HG02798 (cell line): ENCODE results near the gene PTPRN2.
"Not testable (repeated sequence)": the region's sequence is repeated elsewhere in the genome, so short reads cannot be mapped to it uniquely, and the experiment has no call there.

Experiments
- ATAC-seq: cut with Tn5 transposase; IDR thresholded peaks from one replicate; pipeline ENCODE4 v1.9.1; 2021; ENCODE audit warnings: mild to moderate bottlenecking; ENCODE audit not compliant: unreplicated experiment, poor library complexity

PTPRN2 gene

GRCh38 chr7:157506268-157506667 lies 1081.4 kb downstream of the PTPRN2 start:
- ATAC-seq: no peak

DNA sequence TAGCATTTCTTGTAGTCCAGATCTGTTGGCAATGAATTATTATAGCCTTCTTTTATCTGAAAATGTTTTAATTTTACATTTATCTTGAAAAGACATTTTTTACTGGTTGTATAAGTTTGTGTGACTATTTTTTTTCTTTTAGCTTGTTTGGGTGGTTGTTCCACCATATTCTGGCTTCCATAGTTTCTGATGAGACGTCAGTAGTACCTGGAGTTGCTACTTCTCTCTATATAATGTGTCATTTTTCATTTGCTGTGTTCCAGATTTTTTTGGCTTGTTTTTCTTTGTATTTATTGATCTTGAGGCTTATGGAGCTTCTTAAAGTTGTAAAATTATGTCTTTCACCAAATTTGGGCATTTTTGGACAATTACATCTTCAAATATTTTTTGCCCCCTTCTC lies 1082.0 kb downstream of the PTPRN2 start:
- ATAC-seq: no peak

DNA sequence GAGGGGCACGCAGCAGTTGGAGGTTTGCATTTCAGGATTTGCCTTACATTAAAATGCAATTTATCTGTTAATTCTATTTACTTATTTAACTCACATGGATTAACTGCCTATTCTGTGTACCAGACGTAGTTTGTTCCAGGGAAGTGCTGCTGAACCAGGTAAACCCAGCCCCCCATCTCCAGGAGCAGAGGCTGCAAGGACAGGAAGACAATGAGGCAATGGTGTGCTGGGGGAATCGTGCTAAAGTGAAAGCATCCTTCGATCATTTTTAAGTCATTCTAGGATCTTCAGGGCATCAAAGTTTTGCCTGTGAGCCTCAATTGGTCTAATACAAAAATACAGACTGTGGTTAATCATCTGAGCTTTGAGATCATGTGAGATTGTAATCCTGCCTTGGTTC lies 1084.4 kb downstream of the PTPRN2 start:
- ATAC-seq: no peak

- ATAC-seq: no peak
Measured at GRCh38 chr7:157502701-157503111, 1084.9 kb downstream of the PTPRN2 start.

DNA sequence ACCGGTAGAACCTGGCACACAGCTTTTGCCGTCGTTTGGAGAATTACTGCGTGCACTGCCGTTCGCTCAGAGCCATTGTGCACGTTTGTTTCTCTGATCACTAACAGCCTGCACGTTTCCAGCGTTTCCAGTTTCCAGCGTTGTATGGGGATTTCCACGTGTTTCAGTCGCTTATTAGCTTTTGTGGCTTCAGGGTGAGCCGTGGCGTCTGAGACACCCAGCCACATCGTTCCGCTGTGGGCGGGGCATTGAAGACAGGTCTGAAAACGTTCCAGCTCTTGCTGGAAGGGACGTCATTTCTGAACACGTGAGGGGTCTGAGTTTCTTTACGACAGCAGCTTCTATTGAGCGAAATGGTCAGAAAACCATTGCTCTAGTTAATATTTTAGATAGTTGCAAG lies 1086.0 kb downstream of the PTPRN2 start:
- ATAC-seq: no peak

DNA sequence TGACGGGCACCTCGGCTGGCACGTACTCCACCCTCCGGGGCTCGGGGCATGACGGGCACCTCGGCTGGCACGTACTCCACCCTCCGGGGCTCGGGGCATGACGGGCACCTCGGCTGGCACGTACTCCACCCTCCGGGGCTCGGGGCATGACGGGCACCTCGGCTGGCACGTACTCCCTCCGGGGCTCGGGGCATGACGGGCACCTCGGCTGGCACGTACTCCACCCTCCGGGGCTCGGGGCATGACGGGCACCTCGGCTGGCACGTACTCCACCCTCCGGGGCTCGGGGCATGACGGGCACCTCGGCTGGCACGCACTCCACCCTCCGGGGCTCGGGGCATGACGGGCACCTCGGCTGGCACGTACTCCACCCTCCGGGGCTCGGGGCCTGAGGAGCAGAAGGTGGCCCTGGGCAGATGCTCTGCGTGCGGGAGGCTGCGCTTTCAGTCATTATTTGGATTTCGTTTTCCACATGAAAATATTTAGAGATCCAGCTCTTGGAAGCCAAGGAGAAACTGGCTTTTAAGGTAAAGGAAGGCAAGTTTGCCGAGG lies 1086.6 kb downstream of the PTPRN2 start:
- not testable (repeated sequence) for ATAC-seq

- ATAC-seq: no peak
Measured at GRCh38 chr7:157500171-157500960, 1087.3 kb downstream of the PTPRN2 start.

DNA sequence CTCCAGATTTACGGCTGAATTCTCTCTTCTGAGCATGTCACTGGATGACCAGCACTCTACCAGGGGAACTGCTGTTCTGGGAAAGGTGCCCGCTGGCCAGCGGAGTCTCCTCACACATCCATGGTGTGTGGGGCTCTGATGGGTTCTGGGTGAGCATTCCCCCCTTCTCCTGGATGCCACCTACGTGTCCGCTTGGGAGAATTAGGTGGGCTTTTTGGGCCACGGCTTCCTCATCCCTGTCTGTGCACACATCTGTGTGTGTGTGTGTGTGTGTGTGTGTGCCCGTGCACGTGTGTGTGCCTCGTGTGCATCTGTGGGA lies 1087.8 kb downstream of the PTPRN2 start:
- ATAC-seq: no peak

- no peak for ATAC-seq
Measured at GRCh38 chr7:157499121-157499834, 1088.3 kb downstream of the PTPRN2 start.

GRCh38 chr7:157498657-157499056 lies 1089.0 kb downstream of the PTPRN2 start:
- no peak for ATAC-seq

- ATAC-seq: no peak
Measured at GRCh38 chr7:157497744-157498651, 1089.6 kb downstream of the PTPRN2 start.

DNA sequence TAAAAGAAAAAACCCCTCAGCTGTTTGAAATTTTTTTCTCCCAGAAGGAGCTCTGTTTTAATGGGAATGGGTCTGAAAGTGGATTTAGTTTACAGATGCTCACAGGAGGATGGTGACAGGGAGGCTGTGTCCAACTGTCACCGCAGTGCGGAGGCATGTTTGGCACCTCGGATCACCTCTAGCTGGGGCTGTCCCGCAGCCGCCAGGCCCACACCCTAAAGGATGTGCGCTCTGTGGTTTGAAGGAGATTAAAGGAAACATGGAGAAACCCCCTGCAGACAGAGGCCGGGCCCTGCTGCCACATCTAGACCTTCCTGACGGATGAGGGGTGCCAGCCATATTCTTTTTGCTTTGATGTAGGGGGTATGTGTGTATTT lies 1090.3 kb downstream of the PTPRN2 start:
- ATAC-seq: no peak

GRCh38 chr7:157496416-157497275 lies 1091.0 kb downstream of the PTPRN2 start:
- ATAC-seq: no peak

DNA sequence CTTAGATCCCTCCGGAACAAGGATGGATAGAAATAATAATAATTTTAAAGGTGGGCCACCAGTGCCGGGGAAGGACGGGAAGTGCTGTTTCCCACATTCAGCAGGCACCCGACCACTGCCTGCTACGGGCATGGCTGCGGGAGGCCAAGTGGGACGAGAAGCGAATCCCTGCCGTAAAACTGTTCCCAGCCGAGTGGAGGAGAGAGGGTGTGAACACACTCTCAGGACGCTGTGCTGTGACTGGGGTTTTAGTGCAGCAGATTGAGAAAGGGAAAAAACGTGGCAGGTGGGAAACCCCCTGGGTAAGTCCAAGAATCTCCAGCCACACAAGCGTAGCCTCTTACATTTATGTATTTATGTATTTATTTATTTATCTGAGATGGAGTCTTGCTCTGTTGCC lies 1092.0 kb downstream of the PTPRN2 start:
- ATAC-seq: peak; percentile 81

DNA sequence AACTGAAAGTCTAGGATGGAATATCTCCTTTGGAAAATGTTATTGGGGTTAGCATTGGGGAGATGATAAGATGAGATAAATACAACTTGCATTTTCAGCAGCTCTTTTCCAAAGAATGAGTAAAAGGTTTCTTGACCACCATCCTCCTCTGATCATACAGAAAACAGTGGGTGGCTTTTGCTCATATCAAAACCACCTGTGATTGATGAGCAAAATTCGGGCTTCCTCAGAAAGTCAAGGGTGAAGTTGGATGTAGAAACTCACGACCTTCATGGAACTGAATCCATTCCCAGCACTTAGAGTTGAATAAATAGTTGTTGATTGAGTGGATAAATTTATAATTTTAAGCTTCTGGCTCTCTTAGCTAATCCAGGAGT lies 1092.5 kb downstream of the PTPRN2 start:
- ATAC-seq: no peak

GRCh38 chr7:157494506-157495176 lies 1093.0 kb downstream of the PTPRN2 start:
- ATAC-seq: no peak

- no peak for ATAC-seq
Measured at GRCh38 chr7:157493776-157494175, 1093.8 kb downstream of the PTPRN2 start.

DNA sequence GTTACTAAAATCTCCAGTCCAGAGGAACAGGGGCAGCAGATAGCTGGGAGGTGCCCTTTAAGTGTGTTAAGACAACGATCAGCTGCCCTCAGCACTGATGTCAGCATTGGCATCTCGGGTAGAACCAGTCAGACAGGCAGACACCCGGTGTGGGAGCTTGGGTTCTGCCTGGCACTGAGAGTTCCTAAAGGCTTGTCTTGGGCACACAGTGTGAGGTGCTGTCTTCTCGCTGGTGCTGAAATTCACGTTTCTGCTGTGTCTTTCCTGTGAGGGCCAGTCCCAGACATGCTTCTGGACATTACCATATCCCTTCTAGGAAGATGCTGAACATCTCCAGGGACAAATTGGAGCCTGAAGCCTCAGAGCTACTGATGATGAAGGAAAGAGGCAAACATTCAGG lies 1094.6 kb downstream of the PTPRN2 start:
- ATAC-seq: no peak

DNA sequence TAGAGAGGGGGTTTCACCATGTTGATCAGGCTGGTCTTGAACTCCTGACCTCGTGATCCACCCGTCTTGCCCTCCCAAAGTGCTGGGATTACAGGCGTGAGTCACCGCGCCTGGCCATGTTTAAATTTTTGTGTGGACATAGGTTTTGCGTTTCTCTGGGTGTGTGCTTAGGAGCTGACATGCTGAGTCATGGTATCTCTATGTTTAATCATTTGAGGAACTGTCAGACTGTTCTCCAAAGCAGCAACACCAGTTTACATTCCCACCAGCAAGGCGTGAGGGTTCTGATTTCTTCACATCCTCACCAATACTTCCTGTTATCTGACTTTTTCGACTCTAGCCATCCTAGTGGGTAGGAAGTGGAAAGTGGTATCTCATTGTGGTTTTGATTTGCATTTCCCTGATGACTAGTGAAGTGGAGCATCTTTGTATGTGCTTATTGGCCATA lies 1097.1 kb downstream of the PTPRN2 start:
- peak; percentile 48 for ATAC-seq
